NCI-H1092 (cell line): Measurements from ENCODE around the gene TRPM2.

ENCODE experiments used
- DNase-seq: peaks from one replicate; lab custom pipeline; 2025; lab: John Stamatoyannopoulos, UW

TRPM2 gene

DNA sequence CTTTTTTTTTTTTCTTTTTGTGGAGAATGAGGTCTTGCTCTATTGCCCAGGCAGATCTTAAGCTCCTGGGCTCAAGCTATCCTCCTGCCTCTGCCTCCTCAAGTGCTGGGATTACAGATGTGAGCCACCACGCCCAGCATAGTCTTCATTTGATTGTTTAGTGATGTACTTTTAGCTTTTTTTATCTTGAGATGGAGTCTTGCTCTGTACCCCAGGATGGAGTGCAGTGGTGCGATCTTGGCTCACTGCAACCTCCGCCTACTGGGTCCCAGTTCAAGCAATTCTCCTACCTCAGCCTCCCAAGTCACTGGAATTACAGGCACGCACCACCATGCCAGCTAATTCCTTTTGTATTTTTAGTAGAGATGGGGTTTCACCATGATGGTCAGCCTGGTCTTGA, 77.9 kb downstream of the TRPM2 start:
- DNase-seq = no peak

- no peak for DNase-seq
Measured at GRCh38 chr21:44432841-44433790, 79.7 kb downstream of the TRPM2 start.

DNA sequence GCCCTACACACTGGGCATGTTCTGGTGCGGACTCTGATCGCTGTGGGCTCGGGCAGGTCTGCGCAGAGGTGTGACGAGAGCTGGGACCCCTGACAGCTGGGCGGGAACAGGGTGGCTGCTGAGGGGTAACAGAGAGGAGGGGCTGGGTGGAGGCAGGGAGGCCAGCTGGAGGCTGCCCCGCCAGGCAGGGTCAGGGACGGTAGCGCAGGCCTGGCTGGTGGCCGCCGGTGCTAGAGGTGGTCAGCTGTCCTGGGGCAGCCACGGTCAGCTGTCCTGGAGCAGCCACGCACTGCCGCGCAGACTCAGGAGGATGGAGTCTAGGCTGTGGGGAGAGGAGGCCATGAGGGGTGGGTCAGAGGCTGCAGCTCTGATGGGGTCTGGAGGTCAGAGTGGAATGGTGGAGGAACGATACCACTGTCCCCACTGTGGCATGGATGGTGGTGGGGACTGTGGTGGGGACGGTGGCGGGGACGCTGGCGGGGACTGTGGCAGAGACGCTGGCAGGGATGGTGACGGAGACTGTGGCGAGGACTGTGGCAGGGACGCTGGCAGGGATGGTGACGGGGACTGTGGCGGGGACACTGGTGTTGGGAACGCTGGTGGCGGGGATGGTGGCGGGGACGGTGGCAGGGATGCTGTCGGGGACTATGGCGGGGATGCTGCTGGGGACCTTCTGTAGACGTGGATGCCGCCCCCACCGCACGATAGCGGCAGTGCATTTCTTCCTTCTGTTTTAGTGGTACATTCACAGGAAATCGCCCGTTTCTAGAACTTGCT, 80.6 kb downstream of the TRPM2 start:
- DNase-seq = no peak

GRCh38 chr21:44434568-44434925, 81.1 kb downstream of the TRPM2 start:
- DNase-seq = no peak

- no peak for DNase-seq
Measured at GRCh38 chr21:44434936-44435635, 81.7 kb downstream of the TRPM2 start.

GRCh38 chr21:44436111-44436611, 82.7 kb downstream of the TRPM2 start:
- DNase-seq = no peak

GRCh38 chr21:44436958-44437357, 83.5 kb downstream of the TRPM2 start:
- DNase-seq = no peak

- DNase-seq = no peak
Measured at GRCh38 chr21:44437371-44437695, 83.9 kb downstream of the TRPM2 start.

DNA sequence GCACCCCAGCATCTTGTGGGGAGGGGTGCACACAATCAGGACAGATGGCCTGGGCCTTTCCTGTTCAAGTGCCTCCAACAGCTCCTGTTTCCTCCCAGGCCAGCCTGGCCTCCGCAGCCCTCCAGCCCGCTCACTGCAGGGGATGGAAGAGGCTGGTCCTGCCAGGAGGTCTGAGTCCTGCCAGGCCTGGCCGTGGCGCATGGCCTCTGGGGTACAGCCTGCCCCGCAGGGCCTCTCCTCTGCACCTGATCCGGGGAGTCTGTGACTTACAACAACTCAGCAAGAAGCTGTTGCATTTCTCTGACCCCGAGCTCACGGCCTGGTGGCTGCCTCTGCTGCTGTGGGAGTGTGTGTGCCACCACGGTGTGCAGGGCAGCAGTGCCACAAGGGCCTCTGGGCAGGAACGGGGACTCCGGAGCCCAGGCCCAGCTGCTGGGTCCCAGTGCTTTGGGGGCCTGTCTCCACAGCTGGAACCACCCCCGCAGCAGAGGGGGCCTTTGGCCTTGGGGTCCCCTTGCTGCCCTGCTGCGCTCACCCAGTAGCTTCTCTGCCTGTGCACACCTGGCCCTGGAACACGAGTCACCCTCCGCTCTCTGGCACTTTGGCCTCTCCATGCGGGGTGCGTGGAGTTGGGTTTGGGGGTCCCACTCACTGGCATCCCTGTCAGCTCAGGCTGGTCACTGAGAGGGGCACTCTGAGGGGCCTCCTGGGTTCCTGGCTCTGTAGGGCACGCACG, 84.4 kb downstream of the TRPM2 start:
- no peak for DNase-seq

GRCh38 chr21:44438531-44439210, 85.2 kb downstream of the TRPM2 start:
- DNase-seq = peak; percentile 22

DNA sequence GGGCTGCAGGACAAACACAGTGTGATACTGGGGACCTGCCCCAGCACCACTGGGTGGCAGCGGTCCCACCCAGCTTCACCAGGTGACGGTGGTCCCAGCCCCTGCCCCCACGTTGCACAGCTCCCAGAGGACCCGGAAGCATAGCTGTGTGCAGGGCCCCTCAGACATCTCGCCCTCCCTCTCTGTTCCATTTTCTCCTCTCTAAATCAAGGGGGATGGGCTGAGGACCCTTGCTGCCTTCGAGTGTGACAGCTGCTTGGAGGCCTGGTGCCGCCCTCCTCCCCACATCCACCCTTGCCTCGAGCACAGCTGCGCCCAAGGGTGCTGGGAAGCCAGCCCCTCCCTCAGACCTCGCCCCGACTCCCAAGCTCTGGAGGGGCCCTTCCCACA, 85.8 kb downstream of the TRPM2 start:
- no peak for DNase-seq

GRCh38 chr21:44440241-44441040, 87.0 kb downstream of the TRPM2 start:
- DNase-seq = no peak

DNA sequence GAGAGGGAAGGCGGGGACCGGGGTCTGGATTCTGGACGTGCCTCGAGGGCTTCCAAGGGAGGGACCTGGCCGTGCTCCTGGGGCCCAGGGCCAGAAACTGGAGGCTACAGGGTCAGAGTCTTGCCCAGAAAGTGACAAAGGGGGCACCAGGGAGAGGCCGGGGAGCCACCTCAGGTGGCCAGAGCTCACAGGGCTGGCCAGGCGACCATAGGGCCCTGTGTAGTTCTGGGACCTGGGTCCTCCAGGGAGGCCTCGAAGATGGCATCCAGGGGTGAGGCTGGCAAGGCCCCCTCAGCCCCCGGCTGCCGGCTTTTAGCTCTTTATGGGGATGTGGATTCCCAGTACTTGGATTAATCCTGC, 87.6 kb downstream of the TRPM2 start:
- DNase-seq = no peak

- no peak for DNase-seq
Measured at GRCh38 chr21:44441581-44442265, 88.3 kb downstream of the TRPM2 start.

GRCh38 chr21:44442266-44443125, 89.1 kb downstream of the TRPM2 start:
- no peak for DNase-seq

DNA sequence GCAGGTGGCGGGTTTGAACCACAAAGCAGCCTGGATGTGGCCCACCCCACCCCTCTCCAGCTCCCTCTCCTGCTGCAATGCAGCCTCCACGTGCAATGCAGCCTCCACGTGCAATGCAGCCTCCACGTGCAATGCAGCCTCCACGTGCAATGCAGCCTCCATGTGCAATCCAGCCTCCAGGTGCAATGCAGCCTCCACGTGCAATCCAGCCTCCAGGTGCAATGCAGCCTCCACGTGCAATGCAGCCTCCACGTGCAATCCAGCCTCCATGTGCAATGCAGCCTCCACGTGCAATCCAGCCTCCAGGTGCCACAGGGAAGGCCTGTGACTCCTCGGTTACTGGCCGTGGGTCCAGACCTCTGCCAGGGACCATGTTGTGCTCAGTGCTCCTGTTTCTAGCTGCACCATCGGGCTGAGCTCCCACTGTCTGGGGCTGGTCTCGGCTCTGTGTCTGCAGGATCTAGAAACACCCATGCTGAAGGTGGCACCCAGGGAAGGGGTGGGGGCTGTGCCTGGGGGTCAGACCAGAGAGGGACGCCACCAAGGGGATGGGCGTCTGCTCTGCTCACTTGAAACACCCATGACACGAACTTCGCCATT, 90.0 kb downstream of the TRPM2 start:
- no peak for DNase-seq

- DNase-seq = no peak
Measured at GRCh38 chr21:44443891-44444285, 90.5 kb downstream of the TRPM2 start.

DNA sequence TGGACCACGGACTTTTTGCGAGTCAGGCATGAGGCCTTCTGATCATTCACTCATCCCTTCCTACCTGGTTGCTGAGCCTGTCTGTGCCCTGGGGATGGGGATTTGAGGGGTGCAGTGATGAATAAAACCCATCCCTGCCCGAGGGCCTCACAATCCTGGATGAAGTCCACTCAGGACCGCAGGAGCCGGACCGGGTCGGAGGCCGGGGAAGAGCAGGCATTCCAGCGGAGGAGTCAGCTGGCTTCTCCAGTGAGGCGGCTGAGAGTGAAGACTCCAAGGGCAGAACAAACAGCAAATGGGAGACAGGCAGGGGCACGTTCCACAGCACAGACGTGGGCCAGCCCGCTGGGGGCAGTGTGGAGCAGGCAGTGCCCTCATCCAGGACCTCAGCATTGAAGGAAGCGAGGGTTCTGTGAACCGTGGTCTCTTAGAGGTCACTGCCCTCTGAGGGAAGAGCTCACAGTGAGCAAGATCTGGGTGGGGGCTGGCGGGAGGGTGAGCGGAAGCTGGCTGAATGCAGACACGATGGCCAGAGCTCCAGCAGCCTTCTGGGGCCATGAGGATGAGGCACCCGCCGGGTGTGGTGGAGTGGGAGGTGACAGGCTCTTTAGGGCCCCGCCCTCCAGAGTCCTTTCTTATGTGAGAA, 91.0 kb downstream of the TRPM2 start:
- DNase-seq = no peak
